COR-L47 (cell line): ENCODE data around the gene ITIH5.
A peak's percentile ranks its signal among the peaks of the same experiment; 100 is the strongest.
"Not testable (repeated sequence)": the region's sequence is repeated elsewhere in the genome, so short reads cannot be mapped to it uniquely, and the experiment has no call there.

Experiments used
- DNase-seq: peaks from one replicate; lab custom pipeline; 2025; lab: John Stamatoyannopoulos, UW

The ITIH5 gene

DNA sequence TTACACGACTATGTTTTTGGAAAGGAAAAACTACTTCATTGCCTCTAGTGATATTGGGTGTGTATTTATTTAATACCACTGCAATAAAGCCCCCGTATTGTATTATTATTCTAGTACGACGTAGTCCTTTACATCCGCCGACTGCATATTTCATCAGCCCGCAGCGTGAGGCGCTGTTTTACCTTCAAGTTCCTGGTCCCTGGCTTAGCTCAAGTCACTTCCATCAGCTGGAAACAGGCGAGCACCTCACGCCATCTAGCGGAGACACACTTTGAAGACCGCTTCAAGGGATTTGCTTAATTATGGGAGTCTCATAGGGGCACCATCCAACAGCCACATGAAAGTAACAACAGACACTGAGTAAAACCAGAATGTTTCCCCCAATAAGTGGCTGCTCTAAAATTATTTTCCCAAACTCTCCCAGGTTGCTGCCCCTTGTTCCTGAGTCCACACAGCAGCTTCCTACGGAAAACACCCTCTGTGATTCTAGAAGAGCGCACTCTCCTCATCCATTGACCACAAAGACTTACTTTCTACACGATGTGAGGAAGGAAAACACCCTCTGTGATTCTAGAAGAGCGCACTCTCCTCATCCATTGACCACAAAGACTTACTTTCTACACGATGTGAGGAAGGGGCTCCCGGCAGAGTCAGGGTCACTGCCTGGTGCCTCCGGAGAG is 20.6 kb upstream of the ITIH5 start:
- peak; percentile 55 for DNase-seq

DNA sequence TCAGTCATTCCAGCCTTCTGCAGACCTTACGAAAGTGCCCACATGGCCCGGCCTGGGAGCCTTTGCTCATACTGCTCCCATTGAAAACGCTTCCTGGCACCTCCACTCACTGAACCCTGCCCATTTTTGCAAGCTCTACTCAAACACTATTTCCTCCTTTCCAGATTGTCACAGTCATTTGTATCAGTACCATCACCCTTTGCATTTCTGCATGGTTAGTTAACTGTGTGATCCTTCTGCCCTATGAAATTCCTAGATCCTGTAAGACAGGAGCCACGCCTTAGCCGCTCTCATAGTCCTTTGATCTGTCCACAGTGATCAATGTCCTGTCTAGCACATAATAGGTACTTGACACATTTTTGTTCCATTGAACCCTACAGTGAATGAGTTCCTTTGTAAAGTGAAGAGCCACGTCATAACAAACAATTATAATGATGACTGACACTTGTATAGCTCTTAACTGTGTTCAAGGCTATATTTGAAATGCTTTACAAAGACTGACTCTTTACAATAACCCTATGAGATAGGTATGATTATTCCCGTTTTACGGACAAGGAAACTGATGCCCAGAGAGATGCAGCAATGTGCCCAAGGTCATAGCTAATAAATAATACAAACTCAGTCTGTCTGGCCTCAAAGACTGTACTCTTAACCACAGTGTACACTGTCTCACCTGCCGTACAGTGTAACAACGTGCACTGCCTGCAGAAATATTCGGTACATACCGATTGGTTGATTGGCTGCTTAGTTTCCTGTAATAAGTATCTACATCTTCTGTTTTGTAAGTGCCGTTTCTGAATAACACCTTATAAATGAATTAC is 19.8 kb upstream of the ITIH5 start:
- no peak for DNase-seq

DNA sequence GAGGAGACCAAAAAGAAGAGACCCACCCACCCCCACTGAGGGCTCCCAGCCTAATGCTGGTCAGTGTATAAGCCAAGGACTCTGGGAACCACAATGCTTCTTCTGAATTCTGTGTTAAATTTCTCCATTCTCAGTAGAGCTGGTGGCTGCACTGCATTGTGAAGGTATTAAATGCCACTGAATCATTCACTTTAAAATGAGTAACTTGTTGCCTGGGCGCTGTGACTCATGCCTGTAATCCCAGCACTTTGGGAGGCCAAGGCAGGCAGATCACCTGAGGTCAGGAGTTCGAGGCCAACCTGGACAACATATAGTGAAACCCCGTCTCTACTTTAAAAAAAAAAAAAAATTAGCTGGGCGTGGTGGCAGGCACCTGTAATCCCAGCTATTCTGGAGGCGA is 13.3 kb upstream of the ITIH5 start:
- DNase-seq: not testable (repeated sequence)

DNA sequence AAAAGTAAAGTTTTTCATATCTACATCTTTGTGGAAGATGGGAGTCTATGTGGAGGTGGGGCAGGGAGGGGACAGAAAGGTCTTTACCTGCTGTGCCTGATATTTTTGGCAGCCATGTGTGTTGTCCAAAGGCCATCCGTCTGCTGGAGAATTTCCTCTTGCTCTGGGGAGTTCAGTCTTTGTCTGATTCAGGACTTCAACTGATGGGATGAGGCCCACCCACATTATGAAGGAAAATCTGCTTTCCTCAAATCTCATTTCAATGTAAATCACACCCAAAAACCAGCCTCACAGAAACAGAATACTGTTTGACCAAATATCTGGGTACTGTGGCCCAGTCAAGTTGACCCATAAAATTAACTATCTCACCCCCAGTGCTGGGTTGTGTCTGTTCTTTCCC is 12.5 kb upstream of the ITIH5 start:
- DNase-seq: no peak

DNA sequence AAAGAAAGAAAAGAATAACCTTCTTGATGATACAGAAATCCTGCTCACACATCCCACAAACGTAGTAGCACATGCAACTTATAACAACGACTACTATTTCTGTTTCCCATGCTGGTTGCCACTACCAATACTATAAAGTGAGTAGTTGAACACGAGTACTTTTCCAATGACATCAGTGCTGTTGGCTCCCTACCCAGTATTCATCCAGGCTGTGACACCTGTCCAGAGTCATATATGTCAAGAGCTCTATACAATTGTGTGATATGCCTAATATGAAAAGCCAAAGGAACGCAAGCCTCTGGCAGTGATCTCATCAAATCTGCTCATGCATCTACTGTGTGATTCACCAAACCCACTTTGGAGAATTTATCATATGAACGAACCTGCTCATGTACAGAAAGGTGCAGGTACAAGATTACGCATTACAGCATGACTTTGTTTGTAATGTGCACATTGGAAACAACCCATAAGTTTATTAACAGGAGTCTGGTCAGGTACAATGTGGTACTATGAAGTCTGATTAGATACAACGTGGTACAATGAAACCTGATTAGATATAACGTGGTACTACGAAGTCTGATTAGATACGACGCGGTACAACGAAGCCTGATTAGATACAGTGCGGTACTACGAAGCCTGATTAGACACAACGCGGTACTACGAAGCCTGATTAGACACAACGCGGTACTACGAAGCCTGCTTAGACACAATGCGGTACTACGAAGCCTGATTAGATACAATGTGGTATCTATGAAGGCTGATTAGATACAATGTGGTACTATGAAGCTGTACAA is 5.8 kb upstream of the ITIH5 start:
- DNase-seq: no peak

DNA sequence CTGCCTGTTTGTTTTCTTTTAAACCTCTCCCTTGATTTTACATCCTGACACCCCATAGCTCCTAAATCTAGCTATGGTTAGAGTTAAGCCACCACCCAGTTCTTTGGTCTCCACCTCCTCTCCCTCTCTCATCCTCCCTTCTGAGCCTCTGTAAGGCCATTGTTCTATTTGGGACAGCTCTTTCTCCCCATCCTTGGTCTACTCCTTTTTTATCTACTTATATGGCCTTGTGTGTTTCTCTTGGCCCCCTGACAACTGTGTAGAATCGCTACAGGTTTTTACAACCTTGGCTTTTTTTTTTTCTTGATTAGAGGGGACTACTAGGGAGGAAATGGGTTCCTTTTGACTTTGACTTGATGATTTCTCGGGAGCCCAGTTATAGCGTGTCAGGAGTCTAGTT is 3.4 kb upstream of the ITIH5 start:
- DNase-seq: no peak

DNA sequence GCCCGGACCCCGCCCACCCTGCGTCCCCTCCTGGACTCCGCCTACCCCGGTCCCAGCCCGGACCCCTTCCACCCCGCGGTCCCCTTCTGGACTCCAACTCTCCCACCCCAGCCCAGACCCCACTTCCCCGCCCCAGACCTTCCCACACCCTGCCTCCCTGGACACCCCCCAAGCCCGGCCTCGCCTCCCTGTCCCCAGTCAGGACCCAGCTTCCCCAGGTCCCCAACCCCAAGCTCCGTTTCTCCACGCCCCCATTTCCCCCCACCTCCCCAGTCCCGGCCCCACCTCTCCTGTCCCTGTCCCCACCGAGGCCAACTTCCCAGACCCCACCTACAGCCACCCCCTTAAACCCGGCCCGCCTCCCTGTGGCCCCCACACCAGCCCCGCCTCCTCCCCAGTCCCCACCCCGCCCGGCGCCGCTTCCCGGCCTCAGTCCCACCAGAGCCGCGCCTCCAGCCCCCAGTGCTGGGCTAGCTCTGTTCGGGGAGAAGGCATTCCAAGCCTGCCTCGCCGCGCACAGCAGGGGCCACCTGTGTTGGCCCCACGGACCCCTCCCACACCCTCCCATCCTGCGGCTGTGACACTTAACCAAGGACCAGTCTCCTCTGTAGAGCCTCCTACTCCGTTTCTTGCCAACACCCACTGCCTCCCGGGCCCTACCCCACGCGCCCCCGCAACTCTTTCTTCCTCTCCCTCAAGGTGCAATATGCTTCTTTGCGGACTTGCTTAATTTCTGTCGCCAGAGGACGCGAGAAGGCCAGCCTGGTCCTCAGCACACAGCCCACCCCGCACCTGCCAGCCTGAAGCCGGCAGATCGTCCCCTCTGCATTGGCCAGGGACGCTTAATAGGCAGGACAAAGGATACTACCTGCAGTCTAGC is 736 bp upstream of the ITIH5 start:
- no peak for DNase-seq

DNA sequence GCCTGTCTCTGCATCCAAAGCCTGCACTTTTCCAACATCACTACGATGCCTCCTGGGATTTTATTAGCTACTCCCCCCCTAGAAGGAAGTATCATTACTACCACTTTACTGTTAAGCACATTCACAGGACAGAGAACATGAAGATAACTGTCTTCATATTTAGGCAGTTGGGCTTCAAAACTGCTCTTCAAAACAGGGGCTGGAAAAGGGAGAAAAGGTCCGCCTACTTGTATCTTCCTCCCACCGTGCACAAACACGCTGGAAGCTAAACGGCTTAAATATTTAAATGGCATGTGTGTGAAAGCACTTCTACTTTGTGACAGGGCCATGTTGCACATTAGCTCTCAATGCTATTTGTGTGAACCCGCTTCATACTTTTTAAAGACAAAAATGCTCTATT is 999 bp downstream of the ITIH5 start:
- no peak for DNase-seq

DNA sequence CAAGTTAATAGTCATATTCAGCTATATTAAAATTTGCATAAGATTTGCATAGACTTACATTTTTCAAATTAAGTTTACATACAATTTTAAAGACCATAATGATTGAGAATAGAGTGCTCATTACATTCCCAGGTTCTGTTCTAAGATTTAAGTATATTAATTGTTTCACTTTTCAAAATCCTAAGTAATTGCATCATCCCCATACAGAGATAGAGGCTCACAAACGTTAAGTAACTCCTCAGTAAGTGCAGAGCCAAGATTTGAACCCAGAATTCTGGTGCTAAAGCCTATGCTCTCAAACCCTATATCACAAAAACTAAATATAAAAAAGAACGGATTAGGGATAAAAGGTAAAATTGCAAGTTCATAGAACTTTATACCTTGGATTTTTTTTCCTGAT is 2.1 kb downstream of the ITIH5 start:
- no peak for DNase-seq

DNA sequence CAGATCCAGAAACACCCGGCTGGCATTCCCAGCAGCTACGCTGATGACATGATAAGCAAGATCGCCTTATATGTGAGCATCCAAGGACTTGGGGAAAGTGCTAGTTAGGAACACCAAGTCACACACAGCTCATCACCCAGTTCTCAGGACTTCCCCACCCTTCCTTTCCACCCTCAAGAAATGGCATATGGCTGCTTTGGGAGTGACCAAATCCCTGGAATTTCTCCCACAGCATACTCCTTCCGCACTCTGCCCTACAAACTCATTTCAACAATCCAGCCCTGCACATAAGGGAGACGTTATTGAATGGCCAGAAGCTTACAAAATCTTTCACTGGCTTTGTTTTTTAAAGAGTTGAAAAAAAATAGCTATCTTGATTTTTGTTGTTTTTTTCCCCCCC is 4.2 kb downstream of the ITIH5 start:
- DNase-seq: no peak

DNA sequence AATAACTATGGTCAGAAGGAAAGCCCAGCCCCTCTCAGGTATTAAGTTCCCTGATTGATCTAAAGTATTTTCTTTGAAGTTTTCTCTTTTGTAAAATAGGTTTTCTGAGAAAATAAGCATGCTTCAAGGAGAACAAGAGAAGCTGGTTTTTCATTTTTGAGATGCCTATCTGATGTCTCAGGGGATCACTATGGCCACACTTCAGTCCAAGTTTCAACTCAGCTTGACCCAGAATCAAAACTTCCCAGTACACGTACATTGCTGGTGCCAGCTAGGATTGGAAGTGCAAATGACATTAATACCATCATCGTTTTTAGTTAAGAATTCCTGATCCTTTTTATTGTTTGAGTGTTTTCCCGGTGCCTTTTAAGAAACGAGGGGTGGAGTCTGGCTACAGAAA is 7.2 kb downstream of the ITIH5 start:
- DNase-seq: no peak

DNA sequence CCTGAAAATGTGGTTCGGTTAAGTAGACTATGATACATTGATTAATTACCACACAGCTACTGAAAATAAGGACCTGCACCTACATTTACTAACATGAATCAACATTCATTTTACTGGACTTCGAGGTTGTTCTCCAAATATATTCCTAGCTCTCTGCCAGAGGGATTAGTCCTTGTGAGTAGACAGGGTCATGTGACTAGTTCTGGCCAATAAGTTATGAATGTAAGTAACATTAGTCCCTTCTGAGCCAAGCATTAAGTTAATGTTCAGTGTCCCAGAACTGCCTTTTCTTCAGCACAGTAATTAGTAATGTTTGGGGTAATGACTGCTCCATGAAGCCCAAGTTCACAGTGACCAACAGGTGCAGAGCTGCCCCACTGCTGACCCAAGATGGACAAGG is 9.2 kb downstream of the ITIH5 start:
- no peak for DNase-seq

DNA sequence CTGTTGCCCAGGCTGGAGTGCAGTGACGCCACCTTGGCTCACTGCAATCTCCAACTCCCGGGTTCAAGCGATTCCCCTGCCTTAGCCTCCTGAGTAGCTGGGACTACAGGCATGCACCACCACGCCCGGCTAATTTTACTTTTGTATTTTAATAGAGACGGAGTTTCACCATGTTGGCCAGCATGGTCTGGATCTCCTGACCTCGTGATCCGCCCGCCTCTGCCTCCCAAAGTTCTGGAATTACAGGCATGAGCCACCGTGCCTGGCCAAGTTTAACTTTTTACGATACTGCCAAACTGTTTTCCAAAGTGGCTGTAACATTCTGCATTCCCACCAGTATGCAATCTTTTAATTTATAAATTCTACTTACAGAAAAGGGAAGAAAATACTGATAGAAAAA is 9.7 kb downstream of the ITIH5 start:
- not testable (repeated sequence) for DNase-seq

DNA sequence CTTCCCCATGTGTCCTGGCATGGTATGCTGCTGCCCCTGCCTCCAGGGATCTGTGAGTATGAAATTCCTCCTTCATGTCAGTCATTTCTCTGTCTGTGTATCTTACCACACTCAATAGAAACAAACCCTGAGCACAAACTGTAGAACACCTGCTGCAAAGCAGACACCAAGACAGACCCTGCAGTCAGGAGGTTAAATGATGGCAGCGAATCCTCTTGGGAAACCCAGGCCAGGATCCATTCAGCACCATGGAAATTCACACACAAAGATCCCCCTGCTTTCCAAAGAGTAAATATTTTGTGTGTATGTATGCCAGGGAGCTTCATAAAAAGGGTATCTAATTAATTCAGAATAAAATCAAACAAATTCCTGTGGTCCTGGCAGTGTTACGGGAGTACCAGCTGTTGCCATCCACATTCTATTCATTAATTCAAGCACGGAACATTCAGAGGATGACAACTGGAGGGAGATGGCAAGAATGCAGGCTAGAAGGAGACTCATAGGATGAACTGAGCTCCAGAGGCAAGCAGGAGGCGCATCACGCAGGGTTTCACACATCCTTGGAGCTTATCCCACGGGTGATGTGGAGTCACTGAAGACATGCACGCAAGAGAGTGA is 14.8 kb downstream of the ITIH5 start:
- no peak for DNase-seq

DNA sequence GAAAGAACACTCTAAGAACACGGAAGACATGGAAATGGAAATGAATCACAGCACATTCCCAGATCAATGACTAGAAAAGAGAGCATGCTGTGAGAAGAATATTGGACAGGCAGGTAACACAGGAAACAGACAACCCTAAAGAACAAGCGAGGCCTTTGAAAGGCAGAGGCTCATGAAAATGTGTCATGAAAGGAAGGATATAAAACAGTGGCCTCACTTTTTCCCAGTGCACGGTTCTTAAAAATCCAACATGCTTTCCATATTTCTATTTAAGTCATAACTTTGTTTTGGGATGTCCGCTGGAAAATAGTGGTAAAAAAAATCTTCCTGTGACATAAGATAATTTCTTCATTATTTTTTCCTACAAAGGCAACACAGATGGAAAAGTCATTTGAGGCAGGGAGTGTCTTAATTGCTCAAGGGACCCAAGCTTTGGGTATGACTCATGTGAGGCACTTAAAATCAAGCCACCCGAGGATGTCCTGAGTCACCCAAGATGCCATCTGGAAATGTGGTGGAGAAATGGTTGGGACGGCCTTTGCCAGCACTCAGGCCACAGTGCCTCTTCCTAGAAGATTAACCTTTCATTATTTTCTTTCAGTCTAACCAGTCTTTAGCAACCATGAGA is 17.0 kb downstream of the ITIH5 start:
- no peak for DNase-seq

DNA sequence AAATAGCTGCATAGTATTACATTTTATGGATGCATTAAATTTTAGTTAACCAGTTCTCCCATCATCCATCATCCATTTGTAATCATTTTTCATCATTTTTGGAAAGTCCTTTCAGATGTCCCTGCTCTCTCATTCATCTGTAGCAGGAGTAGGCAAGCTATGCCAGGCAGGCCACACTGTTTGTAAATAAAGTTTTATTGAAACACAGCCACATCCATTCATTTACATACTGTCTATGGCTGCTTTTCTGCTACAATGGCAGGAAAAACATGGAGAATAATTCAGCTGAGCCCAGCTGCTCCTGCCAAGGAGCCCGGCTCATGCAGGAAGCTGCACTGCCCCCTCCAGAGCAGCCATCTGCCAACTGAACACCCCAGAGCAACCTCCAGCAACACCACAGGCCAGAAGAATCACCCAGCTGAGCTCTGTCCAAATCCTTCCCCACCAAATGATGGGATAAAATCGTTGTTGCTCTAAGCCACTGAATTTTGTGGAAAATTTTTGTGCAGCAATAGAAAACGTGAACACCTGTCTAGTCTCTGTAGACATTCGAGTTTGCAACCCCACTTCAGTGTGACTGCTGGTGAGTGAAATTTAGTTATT is 19.6 kb downstream of the ITIH5 start:
- no peak for DNase-seq

DNA sequence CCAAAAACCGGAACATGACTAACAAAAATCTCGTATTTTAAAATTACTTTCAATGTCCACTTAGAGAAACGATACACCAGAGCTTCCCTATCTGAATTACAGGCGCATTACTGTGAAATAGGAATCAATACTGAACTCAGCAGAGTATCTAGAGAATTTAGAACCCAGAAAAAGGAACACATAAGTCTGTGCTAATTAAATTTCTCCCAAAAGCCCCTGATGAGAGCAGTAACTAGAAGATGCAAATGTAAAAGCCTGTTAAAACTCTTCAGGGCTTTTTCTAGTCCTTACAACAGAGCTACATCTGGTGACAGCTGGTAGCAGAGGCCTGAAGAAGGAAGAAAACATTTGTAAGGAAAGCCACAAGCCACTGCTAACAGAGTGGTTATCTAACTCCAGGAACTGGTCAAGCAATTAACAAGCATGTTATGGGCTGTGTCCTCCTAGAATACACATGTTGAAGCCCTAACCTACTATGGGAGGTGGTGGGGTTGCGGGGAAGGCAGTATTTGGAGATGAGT is 24.2 kb downstream of the ITIH5 start:
- no peak for DNase-seq

DNA sequence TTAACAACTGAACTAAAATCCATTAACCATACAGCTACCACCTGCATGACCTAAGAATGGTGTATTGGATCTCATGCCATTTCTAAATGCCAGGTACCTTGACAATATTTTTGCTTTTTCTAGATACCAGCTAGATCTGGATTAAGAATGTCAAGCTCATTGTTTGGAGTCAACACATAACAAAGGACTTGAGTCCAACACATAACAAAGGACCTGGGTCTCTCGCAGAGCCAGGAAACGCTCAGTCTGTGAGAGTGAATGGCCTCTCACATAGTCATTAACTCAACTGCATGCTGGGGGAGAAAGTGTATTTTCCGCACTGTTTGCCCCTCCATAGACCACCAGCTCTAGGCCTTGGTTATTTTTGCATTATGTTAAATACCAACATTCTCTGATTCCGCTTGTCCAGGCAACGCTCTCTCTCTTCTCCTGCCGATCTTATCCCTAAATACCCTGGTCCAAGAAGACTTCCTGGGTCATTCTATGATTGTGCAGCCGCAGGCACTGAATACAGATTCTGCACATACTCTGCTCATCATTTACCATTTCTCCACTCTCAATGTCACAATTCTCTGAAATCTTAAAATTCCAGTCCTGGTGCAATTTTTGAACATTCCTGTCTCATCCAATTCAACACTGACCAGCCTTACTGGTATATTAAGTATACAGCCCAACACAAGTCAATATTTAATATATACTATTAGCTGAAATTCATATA is 31.2 kb downstream of the ITIH5 start:
- DNase-seq: peak; percentile 12

DNA sequence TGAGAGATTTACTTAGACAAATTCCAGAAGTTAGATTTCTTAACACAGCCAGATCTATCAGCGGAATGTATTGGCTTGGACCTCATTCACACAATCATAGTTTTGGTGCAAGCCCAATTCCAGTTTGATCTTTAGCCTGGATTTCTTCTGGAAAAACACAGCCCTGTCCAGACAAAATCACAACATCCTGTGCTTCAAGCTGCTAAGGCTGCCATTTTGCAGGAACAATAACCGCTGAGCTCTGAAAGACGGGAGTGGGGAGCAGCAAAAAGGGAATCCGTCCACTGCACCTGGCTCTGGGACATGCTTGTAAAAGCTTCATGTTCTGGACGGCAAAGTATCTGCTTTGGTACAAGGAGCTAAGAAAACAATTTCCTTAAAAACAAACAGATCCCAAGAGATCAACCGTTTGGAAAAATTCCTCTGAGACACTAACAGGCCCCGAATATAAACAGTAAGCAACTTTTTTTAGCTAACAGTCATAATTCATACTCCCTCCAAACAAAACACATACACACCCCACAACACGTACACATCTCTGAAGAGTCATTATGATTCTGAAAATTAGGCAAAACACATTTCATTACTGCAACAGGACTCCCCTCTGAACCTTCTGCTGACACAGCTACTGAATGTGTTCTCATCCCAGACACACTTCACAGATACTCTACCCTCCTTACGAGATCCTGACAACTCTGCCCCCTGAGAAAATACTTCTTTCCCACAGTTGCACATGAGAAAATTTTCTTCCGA is 32.4 kb downstream of the ITIH5 start:
- DNase-seq: no peak
